GM18526 (cell line): Measurements from ENCODE around the gene IFT74.
A peak's percentile ranks its signal among the peaks of the same experiment; 100 is the strongest.

Source experiments
- POLR2A ChIP-seq: IDR thresholded peaks from 3 replicates; pipeline ENCODE4 v1.6.1; 2011; ENCODE audit not compliant: insufficient read length; ENCODE audit errors: extremely low read depth

The IFT74 gene

GRCh38 chr9:26955921-26956859, at the start of gene IFT74:
Gene IFT74, plus strand, starts transcription at chr9:26956412. Its CDS starts 5,556 bp downstream, at chr9:26961968.
- TF ChIP-seq POLR2A = peak; percentile 66

GRCh38 chr9:26913138-26913668, 43.0 kb upstream of the IFT74 start:
- TF ChIP-seq POLR2A = no peak

GRCh38 chr9:26919698-26920097, 36.5 kb upstream of the IFT74 start:
- no peak for TF ChIP-seq POLR2A

GRCh38 chr9:26925609-26926008, 30.6 kb upstream of the IFT74 start:
- TF ChIP-seq POLR2A = no peak

- no peak for TF ChIP-seq POLR2A
Observed at GRCh38 chr9:26928902-26929495, 27.2 kb upstream of the IFT74 start.

GRCh38 chr9:26935847-26936246, 20.4 kb upstream of the IFT74 start:
- TF ChIP-seq POLR2A = no peak

- no peak for TF ChIP-seq POLR2A
Observed at GRCh38 chr9:26937816-26938371, 18.3 kb upstream of the IFT74 start.

GRCh38 chr9:26939955-26940711, 16.1 kb upstream of the IFT74 start:
- no peak for TF ChIP-seq POLR2A

- TF ChIP-seq POLR2A = no peak
Observed at GRCh38 chr9:26940779-26941178, 15.4 kb upstream of the IFT74 start.

- no peak for TF ChIP-seq POLR2A
Observed at GRCh38 chr9:26945591-26945990, 10.6 kb upstream of the IFT74 start.

GRCh38 chr9:26946753-26947727, 9.2 kb upstream of the IFT74 start, which contains the start of gene PLAA:
Gene PLAA, minus strand, starts transcription at chr9:26947242. Its CDS starts 197 bp downstream, at chr9:26947045.
- TF ChIP-seq POLR2A = peak; percentile 64

- TF ChIP-seq POLR2A = no peak
Observed at GRCh38 chr9:26947736-26948135, 8.5 kb upstream of the IFT74 start.

- TF ChIP-seq POLR2A = no peak
Observed at GRCh38 chr9:26949637-26950069, 6.6 kb upstream of the IFT74 start.

GRCh38 chr9:26950521-26950920, 5.7 kb upstream of the IFT74 start:
- no peak for TF ChIP-seq POLR2A
